NCI-H524 (cell line): ENCODE measurements around the gene ABCB6.

Experiments
- DNase-seq, 2 experiments: peaks; one replicate each; lab custom pipeline; 2025; lab: John Stamatoyannopoulos, UW

The ABCB6 gene

GRCh38 chr2:219168932-219169331 lies 49.8 kb downstream of the ABCB6 start:
- no peak for DNase-seq

GRCh38 chr2:219168526-219168925 lies 50.2 kb downstream of the ABCB6 start:
- no peak for DNase-seq

GRCh38 chr2:219167997-219168396 lies 50.8 kb downstream of the ABCB6 start:
- no peak for DNase-seq

GRCh38 chr2:219165058-219165911 lies 53.5 kb downstream of the ABCB6 start:
- no peak for DNase-seq

- DNase-seq = no peak
Measured at GRCh38 chr2:219163156-219163555, 55.6 kb downstream of the ABCB6 start.

GRCh38 chr2:219161097-219161496 lies 57.7 kb downstream of the ABCB6 start:
- DNase-seq = no peak

GRCh38 chr2:219160186-219161017 lies 58.4 kb downstream of the ABCB6 start, which contains the start of gene NHEJ1:
TSS of gene NHEJ1 (minus strand) at chr2:219160815. CDS start at chr2:219158362, 2,453 bp downstream.
- peak; percentile 85 to 89 for DNase-seq
